ENCODE data around the gene PPWD1. TPM values are rescaled to one million over a fixed set of nuclear protein-coding genes. Genes with fewer than 3 reads are reported as not detected.
A peak's percentile ranks its signal among the peaks of the same experiment; 100 is the strongest.

The PPWD1 gene
- total RNA-seq, 6 experiments from 2014 or later, result 11.4 to 24.0 (median 12.3) TPM

DNA sequence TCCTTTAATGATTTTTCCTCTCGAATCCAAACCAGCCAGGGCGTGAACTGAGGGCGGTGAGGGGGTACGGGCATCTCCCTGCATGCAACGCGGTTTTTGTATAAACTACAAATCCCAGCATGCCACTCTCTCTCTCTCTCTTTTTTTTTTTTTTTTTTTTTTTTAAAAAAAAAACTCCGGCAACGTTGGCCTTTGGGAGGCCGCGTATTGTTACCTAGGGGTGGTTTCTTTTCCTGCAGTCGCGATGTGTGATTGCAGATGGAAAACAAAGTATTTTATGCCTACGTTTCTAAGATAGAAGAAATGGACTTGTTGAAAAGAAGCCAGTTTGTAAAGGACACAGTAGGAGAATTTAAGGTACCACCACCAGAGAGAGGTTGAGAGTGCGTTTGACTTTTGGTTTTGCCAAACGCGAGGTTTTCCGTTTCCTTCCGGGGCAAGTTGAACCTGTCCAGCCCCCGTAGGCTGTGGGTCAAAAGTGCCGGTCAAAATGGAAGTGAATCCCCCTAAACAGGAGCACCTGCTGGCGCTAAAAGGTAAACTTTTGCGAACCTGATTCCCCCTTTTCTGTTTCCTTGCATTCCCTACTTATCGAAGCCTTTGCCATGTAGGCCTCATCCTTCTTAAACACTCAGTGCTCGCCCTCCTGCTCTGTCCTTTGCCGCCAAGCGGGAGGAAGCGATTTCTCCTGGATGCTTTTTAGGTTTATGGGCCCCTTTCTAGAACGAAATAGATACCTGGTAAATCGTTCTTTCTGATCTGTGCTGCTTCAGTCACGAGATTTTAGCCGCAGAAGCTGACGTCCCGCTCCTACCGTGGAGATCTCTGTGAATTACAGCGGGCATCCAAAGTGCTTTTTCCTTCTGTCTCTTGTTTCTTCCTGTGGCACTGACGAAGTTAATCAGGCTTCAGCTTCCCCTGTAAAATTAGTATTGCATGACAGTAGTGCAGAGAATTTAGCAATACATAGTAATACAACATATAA, 61.8 kb downstream of the PPWD1 start, which contains the start of the genes SHLD3 and TRAPPC13:
Gene SHLD3 (plus strand): TSS at position 457 of the 985 bp plus-strand sequence. CDS start 4,561 bp downstream, outside the sequence.
Gene TRAPPC13 (plus strand): TSS at position 457 of the 985 bp plus-strand sequence. CDS start 34 bp downstream, at position 491.
- H3K4me3 ChIP-seq, result peak within 1 kb of the TSS; percentile 71 to 91 (median 87)
- WGBS (ENCODE audit: insufficient coverage, low coverage, low lambda C conversion rate, missing lambda C conversion rate), result under 1% methylated on average over 36 of the region's 36 CpGs
- TF ChIP-seq CTCF (IDR thresholded peaks at IDR 0.05) (peak in 1 of 4 donors; percentile 26), POLR2A (IDR thresholded peaks at IDR 0.05) (no peak)
- peaks cover 0 to 23% (median 9%) of the 10 kb centered on the region in 4 donors for H3K4me1 ChIP-seq
- peak within 1 kb of the TSS; percentile 46 to 79 (median 69) for H3K27ac ChIP-seq
- peaks cover 0 to 6% (median 1%) of the 10 kb centered on the region in 4 donors for H3K36me3 ChIP-seq
- ATAC-seq (peak; percentile 87 to 92 (median 91)), DNase-seq (peak; percentile 76 to 90 (median 85))
- intact Hi-C loops (cut with DNase I), result no loop called here
- no peaks in the 10 kb centered on the region for H3K27me3 ChIP-seq
- no peaks in the 10 kb centered on the region for H3K9me3 ChIP-seq

GRCh38 chr5:65625743-65626142, 62.6 kb downstream of the PPWD1 start:
- no peaks in the 10 kb centered on the region for H3K27me3 ChIP-seq
- peaks cover 0 to 10% (median 2%) of the 10 kb centered on the region in 4 donors for H3K36me3 ChIP-seq
- no peak for DNase-seq
- no peaks in the 10 kb centered on the region for H3K9me3 ChIP-seq
- intact Hi-C loops (cut with DNase I), result no loop called here
- peak overlapping the region in 1 of 3 donors; percentile 46 for H3K27ac ChIP-seq
- ATAC-seq, result no peak
- peaks cover 0 to 23% (median 9%) of the 10 kb centered on the region in 4 donors for H3K4me1 ChIP-seq
- WGBS (ENCODE audit: insufficient coverage, low coverage, low lambda C conversion rate, missing lambda C conversion rate), result 63% methylated on average over 6 of the region's 6 CpGs
- peak overlapping the region; percentile 71 to 91 (median 87) for H3K4me3 ChIP-seq
- TF ChIP-seq CTCF (IDR thresholded peaks at IDR 0.05), result no peak

GRCh38 chr5:65630981-65631380, 67.9 kb downstream of the PPWD1 start:
- DNase-seq (no peak), ATAC-seq (no peak)
- Histone ChIP-seq H3K27ac (no peak overlapping the region), H3K4me3 (no peak overlapping the region), H3K4me1 (peaks cover 0 to 3% (median 0%) of the 10 kb centered on the region in 4 donors), H3K27me3 (no peaks in the 10 kb centered on the region), H3K36me3 (peaks cover 0 to 18% (median 3%) of the 10 kb centered on the region in 4 donors), H3K9me3 (no peaks in the 10 kb centered on the region)
- no peak for TF ChIP-seq POLR2A (IDR thresholded peaks at IDR 0.05)
- TF ChIP-seq CTCF (IDR thresholded peaks at IDR 0.05), result no peak
- intact Hi-C loops (cut with DNase I), result no loop called here

Small RNA genes within 50 kb of the gene (small RNA-seq; reads per million reads assigned to genes)
- 0 reads per million in 2 experiments for gene RNU6-540P

Other genes with a start within 250 kb of the PPWD1 start
- under 1 TPM; 0.17 to 0.56 (median 0.40) TPM for gene ADAMTS6, start 81.4 kb upstream of the PPWD1 start, total RNA-seq
- 1 to 10 TPM in 3 of 6 experiments, under 1 TPM in 3; 0.33 to 4.3 (median 1.5) TPM for gene CENPK, start 128 bp upstream of the PPWD1 start, total RNA-seq
- gene TRIM23, start 61.0 kb downstream of the PPWD1 start, total RNA-seq, result 10 to 100 TPM in 1 of 6 experiments, 1 to 10 TPM in 5; 3.7 to 10.1 (median 7.6) TPM
- gene SHLD3, start 61.7 kb downstream of the PPWD1 start, total RNA-seq, result 1 to 10 TPM in 3 of 6 experiments, under 1 TPM in 3; 0.76 to 1.8 (median 1.2) TPM
- 10 to 100 TPM in 2 of 6 experiments, 1 to 10 TPM in 4; 6.7 to 14.3 (median 9.0) TPM for gene TRAPPC13, start 61.7 kb downstream of the PPWD1 start, total RNA-seq
- gene SGTB, start 158.8 kb downstream of the PPWD1 start, total RNA-seq, result 1 to 10 TPM; 1.9 to 5.0 (median 3.9) TPM
- gene NLN, start 158.9 kb downstream of the PPWD1 start, total RNA-seq, result 10 to 100 TPM; 28.3 to 68.2 (median 36.7) TPM

Measured in right lobe of liver (tissue), 6 donors.